Activated naive CD8-positive, alpha-beta T cell treated with anti-CD3 and anti-CD28 coated beads, Interleukin-2, amount 50 U/mL, for 16 hours (primary cell): ENCODE results near the gene FBLN1.
"Not testable (repeated sequence)": the region's sequence is repeated elsewhere in the genome, so short reads cannot be mapped to it uniquely, and the experiment has no call there.

ENCODE experiments used
- DNase-seq: peaks from one replicate; pipeline ENCODE4 v3.0.0-alpha.2; 2020; ENCODE audit warnings: low read depth, low spot score

The FBLN1 gene, protein sequence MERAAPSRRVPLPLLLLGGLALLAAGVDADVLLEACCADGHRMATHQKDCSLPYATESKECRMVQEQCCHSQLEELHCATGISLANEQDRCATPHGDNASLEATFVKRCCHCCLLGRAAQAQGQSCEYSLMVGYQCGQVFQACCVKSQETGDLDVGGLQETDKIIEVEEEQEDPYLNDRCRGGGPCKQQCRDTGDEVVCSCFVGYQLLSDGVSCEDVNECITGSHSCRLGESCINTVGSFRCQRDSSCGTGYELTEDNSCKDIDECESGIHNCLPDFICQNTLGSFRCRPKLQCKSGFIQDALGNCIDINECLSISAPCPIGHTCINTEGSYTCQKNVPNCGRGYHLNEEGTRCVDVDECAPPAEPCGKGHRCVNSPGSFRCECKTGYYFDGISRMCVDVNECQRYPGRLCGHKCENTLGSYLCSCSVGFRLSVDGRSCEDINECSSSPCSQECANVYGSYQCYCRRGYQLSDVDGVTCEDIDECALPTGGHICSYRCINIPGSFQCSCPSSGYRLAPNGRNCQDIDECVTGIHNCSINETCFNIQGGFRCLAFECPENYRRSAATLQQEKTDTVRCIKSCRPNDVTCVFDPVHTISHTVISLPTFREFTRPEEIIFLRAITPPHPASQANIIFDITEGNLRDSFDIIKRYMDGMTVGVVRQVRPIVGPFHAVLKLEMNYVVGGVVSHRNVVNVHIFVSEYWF

DNA sequence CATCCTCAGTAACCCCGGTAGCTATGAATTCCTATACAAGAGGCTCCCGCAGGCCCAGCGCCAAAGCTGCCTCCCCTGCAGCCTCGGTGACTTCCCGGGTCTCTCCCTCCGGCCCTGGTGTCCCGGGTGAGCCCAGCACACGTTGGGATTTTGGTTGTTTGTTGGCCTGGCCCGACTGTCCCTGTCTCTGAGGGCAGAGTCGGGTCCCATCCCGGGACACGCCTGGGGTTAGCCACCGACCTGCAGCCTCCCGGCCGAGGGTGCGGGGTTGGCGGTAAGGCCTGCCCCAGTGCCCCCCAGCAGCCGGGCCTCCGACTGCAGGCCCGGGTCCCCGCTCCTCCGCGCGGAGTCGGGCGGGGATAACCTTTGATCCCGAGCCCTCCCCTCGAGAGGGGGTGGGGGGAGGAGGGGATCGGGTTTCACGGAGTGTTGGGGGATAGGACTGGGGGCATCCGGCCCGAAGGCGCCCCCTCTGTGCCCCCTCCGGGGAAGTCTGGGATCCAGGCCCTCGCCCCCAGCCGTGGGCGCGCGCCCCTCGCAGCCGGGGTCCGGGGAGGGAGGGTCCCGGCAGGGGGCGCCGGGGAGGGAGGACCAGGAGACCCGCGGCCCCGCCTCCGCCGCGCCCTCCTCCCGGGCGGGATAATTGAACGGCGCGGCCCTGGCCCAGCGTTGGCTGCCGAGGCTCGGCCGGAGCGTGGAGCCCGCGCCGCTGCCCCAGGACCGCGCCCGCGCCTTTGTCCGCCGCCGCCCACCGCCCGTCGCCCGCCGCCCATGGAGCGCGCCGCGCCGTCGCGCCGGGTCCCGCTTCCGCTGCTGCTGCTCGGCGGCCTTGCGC, at the start of gene FBLN1:
Gene FBLN1 (plus strand): TSS at position 669 of the 835 bp plus-strand sequence. CDS start 103 bp downstream, at position 772.
- DNase-seq = no peak

DNA sequence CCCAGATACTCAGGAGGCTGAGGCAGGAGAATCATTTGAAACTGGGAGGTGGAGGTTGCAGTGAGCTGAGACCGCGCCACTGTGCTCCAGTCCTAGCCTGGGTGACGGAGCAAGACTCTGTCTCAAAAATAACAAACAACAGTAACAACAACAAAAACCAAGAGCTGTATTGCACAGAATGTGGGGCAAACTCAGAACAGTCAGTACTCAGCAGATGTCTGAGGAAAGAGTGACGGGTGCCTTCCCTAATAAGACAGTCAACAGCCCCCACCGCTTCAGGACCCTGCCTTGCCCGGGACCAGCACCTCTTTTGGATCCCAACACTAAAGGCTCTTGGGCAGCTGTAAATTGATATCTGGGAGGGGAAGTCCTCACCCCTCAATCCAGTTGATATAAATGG, 48.9 kb upstream of the FBLN1 start:
- no peak for DNase-seq

DNA sequence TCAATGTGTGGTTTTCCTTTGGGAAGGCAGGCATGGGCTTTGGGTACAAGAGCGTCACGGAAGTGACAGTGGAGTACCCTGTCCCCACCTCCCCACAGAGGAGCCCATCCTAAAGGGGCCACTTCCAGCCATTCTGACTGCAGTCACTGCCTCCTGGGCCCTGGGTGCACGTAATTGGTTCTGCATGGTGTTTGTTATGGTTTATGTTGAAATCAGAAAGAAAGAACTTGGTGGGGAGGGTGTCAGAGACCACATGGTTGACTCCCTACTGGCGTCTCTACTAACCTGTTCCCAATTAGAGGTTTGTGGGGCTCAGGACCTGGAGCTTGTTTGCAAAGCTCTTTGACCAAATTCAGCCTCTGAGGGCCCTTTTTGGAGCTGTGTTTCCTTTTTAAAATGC, 48.4 kb upstream of the FBLN1 start:
- no peak for DNase-seq

GRCh38 chr22:45455212-45455611, 47.5 kb upstream of the FBLN1 start:
- DNase-seq = no peak

- no peak for DNase-seq
Observed at GRCh38 chr22:45455621-45456020, 47.1 kb upstream of the FBLN1 start.

DNA sequence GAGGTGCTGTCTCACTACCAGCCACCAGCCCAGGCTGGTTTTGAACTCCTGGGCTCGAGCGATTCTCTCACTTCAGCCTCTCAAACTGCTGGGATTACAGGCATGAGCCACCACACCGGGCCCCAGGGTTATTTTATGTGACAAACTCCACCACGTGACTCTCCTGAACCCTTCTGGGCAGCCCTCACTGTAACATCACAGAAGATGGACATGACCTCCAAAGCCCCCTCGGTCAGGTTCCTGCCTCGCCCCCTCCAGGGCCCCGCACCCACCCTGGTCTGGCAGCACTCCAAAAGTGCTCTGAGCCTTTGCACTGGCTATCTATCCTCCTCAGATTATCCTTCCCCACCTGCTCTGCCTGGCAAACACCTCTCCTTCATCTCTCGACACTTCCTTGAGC, 45.9 kb upstream of the FBLN1 start:
- DNase-seq = no peak

DNA sequence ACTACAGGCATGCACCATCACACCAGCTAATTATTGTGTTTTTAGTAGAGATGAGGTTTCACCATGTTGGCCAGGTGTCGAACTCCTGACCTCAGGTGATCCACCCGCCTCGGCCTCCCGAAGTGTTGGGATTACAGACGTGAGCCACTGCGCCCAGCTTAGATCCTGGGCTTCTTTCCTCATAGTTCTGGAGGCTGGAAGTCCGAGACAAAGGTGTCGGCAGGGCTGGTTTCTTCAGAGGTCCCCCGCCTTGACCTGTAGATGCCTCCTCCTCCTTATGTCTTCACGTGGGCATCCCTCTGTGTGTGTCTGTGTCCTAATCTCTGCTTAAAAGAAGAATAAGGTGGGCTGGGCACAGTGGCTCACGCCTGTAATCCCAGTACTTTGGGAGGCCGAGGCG, 44.2 kb upstream of the FBLN1 start:
- DNase-seq = no peak

- DNase-seq = no peak
Observed at GRCh38 chr22:45459235-45459634, 43.4 kb upstream of the FBLN1 start.

- no peak for DNase-seq
Observed at GRCh38 chr22:45460288-45461109, 42.2 kb upstream of the FBLN1 start.

DNA sequence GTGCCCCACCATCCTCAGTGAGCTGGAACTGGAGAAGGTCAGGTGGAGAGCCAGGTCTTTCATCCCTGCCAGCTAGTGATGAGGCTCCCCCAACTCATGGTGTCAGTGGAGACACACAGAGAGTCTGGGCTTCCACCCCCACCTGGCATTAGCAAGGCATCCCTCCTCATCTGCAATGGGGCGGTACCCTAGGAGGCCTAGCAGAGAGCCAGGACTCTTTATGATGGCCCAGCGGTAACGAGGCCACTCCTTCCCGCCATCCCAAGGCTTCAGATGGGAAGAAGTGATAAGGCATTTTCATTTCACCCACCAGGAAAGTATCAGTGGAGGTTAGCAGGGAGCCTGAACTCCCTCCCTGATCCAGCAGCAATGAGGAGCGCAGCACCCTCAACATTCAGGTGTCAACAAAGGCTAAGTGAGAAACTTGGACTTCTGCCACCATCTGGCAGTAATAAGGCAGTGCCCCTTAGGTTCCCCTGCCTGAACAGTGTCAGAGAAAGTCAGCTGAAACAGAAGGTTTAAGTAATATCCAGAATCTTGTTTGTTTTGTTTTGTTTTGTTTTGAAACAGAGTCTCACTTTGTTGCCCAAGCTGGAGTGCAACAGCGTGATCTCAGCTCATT, 40.5 kb upstream of the FBLN1 start:
- no peak for DNase-seq

DNA sequence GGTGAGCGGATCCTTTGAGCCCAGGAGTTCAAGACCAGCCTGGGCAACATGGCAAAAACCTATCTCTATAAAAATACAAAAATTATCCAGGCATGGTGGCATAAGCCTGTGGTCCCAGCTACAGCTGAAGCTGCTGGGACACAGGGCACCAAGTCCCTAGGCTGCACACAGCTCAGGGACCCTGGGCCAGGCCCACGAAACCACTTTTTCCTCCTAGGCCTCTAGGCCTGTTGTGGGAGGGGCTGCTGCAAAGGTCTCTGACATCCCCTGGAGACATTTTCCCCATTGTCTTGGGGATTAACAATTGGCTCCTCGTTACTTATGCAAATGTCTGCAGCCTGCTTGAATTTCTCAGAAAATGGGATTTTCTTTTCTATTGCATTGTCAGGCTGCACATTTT, 39.0 kb upstream of the FBLN1 start:
- DNase-seq = not testable (repeated sequence)

- no peak for DNase-seq
Observed at GRCh38 chr22:45465633-45466032, 37.0 kb upstream of the FBLN1 start.

GRCh38 chr22:45468872-45469271, 33.8 kb upstream of the FBLN1 start:
- no peak for DNase-seq

GRCh38 chr22:45469281-45470073, 33.2 kb upstream of the FBLN1 start:
- no peak for DNase-seq

DNA sequence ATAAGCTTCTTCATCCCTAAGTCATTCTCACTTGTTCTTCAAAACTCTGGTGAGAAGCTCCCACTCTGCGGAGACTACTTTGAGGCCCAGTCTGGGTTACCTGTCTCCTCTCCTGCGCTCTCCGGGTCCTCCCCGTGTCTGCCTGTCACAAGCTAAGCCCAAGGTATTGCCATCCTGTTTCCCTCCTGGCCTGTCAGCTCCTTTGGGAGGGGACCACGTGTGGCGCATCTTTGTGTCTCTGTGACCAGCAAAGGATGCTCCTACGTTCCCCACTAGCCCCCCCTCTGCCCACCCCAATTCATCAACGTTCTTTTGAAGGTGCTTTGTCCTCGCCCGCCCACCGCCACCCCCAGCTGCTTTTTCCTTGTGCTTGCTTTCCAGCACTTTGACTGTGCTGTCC, 31.8 kb upstream of the FBLN1 start:
- DNase-seq = no peak

- DNase-seq = no peak
Observed at GRCh38 chr22:45472426-45472825, 30.3 kb upstream of the FBLN1 start.

DNA sequence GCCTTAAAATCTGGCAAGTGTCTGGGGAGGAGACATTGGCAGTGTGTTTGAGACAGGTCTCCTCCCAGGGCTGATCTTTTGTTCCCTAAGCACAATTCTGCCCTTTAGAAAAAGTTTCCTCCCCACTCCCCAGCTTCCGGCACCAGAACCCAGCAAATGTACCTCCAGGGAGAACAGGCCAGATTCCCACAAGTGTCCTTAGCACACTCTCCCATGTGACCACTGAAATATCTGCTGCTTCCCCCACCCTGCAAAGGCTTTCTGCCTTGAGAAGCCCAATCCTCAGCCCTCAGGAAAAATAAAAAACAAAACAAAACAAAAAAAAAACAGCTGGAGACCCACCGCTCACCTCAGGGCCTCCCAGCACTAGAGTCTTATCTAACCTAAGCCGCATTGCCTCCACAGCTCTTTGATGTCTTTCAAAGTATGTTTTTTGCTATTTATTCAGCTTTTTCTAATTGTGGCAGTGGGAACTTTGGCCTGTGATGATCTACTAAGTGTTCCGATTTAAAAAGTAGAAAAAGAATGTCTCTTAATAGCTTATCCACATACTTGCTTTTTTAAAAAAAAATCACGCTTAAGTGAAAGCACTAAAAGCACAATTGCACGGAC, 29.0 kb upstream of the FBLN1 start:
- no peak for DNase-seq

- no peak for DNase-seq
Observed at GRCh38 chr22:45475063-45475747, 27.5 kb upstream of the FBLN1 start.
